Bronchial epithelial cell (primary cell): ENCODE data around the gene S100A4. TPM values are rescaled to one million over a fixed set of nuclear protein-coding genes. Genes with fewer than 3 reads are reported as not detected.

Source experiments
- DNase-seq: peaks from one replicate; pipeline ENCODE4 v3.0.0-alpha.2; 2010; ENCODE audit warnings: low read depth
- FAIRE-seq: peaks from 2 replicates; lab custom pipeline; 2011; peaks lifted over from hg19 to GRCh38; lab: Jason Lieb, UNC
- H3K27me3 ChIP-seq: 2 replicates; pipeline ENCODE4 v1.5.1; 2011; ENCODE audit warnings: low read length; ENCODE audit not compliant: control insufficient read depth, insufficient read depth
- H3K36me3 ChIP-seq: 2 replicates; pipeline ENCODE4 v1.5.1; 2011; ENCODE audit warnings: low read length; ENCODE audit not compliant: control insufficient read depth, insufficient read depth
- H3K4me3 ChIP-seq: 2 replicates; pipeline ENCODE4 v1.5.1; 2011; ENCODE audit warnings: mild to moderate bottlenecking, low read depth, low read length, control low read depth
- total RNA-seq: library from RNA; depleted of rRNA; stranded (reverse); fragments of >200 nt; gene quantifications from 2 replicates; pipeline ENCODE4 v1.2.1, GENCODE V29; 2014
- TF ChIP-seq, protein P1 (sequence below): IDR thresholded peaks from 2 replicates; pipeline ENCODE4 v1.5.1; 2011; ENCODE audit warnings: mild to moderate bottlenecking, moderate library complexity, low read length, control low read depth, inconsistent platforms; ENCODE audit not compliant: insufficient read depth, severe bottlenecking

S100A4 gene
- total RNA-seq, 1 donor from 2014 or later, result 10.8 TPM

DNA sequence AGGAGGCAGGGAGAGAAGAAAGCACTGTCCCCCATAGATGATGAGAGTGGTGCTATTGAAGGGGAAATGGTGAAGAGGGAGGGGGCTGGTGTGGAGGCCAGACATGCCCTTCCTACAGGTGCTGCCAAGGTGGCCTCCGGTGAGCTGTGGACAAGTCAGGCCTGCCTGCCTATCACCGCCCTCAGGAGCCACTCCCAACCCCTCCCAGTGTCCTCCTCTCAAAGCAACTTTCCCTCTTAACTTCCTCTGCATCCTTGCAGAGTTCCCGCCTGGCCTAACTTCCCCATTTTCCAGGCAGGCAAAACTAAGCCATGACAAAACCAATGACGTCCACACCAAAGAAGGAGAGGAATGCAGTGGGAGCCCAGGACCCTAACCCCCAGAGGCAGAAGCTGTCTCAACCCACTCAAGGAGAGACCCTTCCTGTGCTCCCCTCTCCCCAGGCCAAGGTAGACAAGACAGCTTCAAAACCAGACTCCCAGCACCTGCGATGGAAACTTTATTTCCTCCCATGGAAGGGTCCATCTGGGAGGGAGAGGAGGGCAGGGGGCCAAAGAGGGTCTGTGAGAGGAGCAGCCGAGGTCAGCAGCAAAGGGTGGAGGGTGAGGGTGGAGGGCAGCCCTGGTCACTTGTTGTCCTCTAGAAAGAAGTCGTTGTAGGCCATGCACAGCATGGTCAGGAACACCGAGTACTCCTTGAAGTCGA lies 8.8 kb downstream of the S100A4 start:
- TF ChIP-seq, protein P1, sequence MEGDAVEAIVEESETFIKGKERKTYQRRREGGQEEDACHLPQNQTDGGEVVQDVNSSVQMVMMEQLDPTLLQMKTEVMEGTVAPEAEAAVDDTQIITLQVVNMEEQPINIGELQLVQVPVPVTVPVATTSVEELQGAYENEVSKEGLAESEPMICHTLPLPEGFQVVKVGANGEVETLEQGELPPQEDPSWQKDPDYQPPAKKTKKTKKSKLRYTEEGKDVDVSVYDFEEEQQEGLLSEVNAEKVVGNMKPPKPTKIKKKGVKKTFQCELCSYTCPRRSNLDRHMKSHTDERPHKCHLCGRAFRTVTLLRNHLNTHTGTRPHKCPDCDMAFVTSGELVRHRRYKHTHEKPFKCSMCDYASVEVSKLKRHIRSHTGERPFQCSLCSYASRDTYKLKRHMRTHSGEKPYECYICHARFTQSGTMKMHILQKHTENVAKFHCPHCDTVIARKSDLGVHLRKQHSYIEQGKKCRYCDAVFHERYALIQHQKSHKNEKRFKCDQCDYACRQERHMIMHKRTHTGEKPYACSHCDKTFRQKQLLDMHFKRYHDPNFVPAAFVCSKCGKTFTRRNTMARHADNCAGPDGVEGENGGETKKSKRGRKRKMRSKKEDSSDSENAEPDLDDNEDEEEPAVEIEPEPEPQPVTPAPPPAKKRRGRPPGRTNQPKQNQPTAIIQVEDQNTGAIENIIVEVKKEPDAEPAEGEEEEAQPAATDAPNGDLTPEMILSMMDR, result no peak
- Histone ChIP-seq H3K4me3 (peak overlapping the region; percentile 56), H3K27me3 (no peaks in the 10 kb centered on the region), H3K36me3 (peaks cover 9% of the 10 kb centered on the region)
- FAIRE-seq, result no peak
- DNase-seq, result peak; percentile 68

DNA sequence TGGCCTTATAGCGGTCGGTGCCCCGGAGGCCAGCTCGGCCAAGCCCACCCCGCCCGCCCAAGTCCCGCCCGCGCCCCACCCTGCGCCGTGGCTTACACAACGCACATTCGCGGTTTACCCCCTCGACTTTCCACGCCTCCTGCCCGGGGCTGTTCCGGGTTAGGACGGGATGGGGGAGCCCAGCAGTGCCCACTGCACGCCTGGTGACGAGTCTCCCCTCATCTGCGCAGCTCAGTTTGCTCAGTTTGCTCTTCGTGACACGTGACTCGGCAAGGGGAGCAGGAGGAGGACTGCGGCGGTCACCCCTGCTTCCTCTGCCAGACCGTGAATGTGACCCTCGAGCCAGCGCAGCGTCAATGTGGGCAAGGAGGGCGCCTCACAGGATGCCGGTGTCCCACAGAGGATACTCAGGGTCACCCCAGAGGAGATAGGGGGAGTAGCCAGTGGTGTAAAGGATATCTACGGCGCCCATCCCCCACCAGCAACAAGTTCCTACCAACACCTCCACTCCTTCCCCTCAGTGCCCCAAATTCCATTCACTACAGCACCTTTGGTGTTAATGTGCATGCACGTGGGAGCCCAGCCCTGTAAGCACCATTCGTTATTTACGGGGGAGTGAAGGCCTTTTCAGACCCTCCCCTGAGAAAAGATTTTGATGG lies 9.5 kb downstream of the S100A4 start:
- peaks cover 9% of the 10 kb centered on the region for H3K36me3 ChIP-seq
- DNase-seq (peak; percentile 73), FAIRE-seq (no peak)
- no peaks in the 10 kb centered on the region for H3K27me3 ChIP-seq
- TF ChIP-seq, protein P1, result no peak
- peak overlapping the region; percentile 56 for H3K4me3 ChIP-seq

DNA sequence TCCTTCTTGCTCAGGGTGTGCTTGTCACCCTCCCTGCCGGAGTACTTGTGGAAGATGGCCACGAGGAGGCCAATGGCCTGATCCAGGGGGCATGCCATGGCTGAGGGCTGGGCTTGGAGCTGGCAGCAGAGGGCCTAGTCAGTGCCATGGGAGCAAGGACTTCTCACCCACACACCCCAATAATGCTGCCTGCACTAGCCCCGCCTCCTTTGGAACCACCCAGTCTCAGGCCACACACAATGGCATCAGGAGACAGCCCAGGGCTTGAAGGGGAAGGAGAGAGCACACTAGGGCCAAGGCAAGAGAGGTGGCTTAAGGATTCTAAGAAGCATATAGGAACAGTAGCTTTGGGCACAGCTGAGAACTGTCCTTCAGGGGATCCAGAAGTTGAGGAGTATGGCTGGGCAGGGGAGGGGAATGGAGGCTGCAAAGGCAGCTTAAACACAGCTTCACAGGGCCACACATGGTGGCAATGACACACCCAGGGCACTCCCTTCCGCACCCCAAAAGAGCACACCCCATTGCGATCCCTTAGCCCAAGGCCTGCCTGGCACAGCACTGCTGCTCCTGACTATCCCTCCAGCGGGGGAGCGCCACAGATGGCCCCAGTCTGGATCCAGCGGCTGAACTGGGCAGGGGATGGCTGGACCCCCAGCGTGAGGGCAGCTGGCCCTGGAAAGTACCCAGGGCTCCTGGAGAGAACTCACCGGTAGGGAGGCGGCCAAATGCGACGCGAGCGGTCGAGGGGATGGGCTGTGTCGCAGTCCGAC lies 10.2 kb downstream of the S100A4 start, which contains the start of gene S100A6:
TSS of gene S100A6 (minus strand) at position 750 of the 770 bp plus-strand sequence. CDS start at position 98, 652 bp downstream.
- TF ChIP-seq, protein P1, result peak; percentile 1
- DNase-seq (no peak), FAIRE-seq (peak; percentile 7)
- Histone ChIP-seq H3K4me3 (peak within 1 kb of the TSS; percentile 56), H3K27me3 (no peaks in the 10 kb centered on the region), H3K36me3 (peaks cover 9% of the 10 kb centered on the region)

DNA sequence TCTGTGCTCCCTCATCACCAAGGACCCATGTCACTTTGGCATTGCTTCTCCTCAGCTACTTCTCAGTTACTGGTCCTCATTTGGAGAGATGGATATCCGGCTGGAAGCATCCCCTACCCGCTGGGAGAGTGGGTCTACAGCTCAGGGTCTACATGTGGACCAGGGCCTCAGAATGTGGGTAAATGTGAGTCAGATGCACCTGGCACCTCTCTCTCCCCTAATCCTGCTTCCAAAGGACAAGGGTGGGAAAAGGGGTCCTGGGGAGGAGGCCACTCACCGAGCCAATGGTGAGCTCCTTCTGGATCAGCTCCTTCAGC lies 10.7 kb downstream of the S100A4 start:
- Histone ChIP-seq H3K36me3 (peaks cover 9% of the 10 kb centered on the region), H3K27me3 (no peaks in the 10 kb centered on the region), H3K4me3 (peak overlapping the region; percentile 56)
- FAIRE-seq (no peak), DNase-seq (no peak)
- TF ChIP-seq, protein P1, result no peak

DNA sequence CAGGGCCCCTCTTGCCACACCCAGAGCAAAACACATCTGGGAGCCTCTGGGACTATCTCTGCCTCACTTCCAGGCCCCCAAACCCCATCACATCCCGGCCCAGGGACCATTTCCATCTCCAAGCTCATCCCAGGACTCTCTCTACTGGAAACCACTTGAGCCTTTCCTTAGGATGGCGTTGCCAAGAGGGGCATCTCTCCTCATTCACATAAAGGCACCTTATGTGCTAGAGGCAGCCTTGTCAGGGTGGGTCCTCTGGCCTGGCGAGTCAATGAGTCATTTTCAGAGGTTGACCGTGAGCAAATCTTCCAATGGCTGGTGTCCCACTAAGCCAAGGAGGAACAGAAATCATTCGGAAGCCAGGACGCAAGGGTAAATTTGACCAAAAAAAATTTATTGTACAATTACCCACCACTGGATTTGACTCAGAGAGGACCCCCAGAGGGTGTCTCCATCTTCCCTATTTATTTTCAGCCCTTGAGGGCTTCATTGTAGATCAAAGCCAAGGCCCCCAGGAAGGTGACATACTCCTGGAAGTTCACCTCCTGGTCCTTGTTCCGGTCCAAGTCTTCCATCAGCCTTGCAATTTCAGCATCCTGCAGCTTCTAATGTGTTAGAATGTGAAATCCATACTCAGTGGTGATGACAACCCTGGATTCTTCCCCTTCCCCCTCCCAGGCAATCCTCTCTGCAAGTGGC lies 11.2 kb downstream of the S100A4 start:
- FAIRE-seq, result no peak
- H3K27me3 ChIP-seq, result no peaks in the 10 kb centered on the region
- peak overlapping the region; percentile 56 for H3K4me3 ChIP-seq
- peak; percentile 59 for DNase-seq
- H3K36me3 ChIP-seq, result peaks cover 9% of the 10 kb centered on the region
- TF ChIP-seq, protein P1, result no peak
